ENCODE results near the gene ORC2. TPM values are rescaled to one million over a fixed set of nuclear protein-coding genes. Genes with fewer than 3 reads are reported as not detected.
"Not testable (repeated sequence)": the region's sequence is repeated elsewhere in the genome, so short reads cannot be mapped to it uniquely, and the experiment has no call there.

ORC2 gene
- polyA plus RNA-seq, 4 donors = 8.9 to 25.9 (median 11.4) TPM

GRCh38 chr2:200888704-200889625 is 74.5 kb downstream of the ORC2 start, which contains the start of the genes NIF3L1 and PPIL3:
Gene NIF3L1, plus strand, starts transcription at chr2:200889371. Its CDS starts 2,573 bp downstream, at chr2:200891944.
Gene PPIL3, minus strand, starts transcription at chr2:200889077. Its CDS starts 1,462 bp downstream, at chr2:200887615.
- DNase-seq (peak; percentile 98), FAIRE-seq (no peak)
- Histone ChIP-seq H3K4me1 (ENCODE audit: control insufficient read depth in 3 of 3, insufficient read depth in 2 of 3, low read depth in 1 of 3, low read length in 2 of 3) (peaks cover 0 to 8% (median 4%) of the 10 kb centered on the region in 3 donors), H3K9me3 (ENCODE audit: control insufficient read depth in 2 of 2, insufficient read depth in 1 of 2, low read depth in 1 of 2, low read length in 1 of 2) (no peaks in the 10 kb centered on the region), H3K4me3 (ENCODE audit: low read depth in 1 of 3, low read length in 3 of 3) (peak within 1 kb of the TSS; percentile 60 to 69 (median 68)), H3K27me3 (ENCODE audit: control insufficient read depth in 3 of 3, insufficient read depth in 3 of 3, low read length in 3 of 3) (no peaks in the 10 kb centered on the region), H3K36me3 (ENCODE audit: control insufficient read depth in 3 of 3, insufficient read depth in 2 of 3, low read depth in 1 of 3, low read length in 3 of 3) (peaks cover 0 to 18% (median 0%) of the 10 kb centered on the region in 3 donors), H3K27ac (ENCODE audit: low read depth in 1 of 3, low read length in 2 of 3) (peak within 1 kb of the TSS; percentile 89 to 98 (median 93))
- 0 to 1% (median 0%) methylated on average over 50 of the region's 50 CpGs for WGBS, 3 donors

- not testable (repeated sequence) for H3K4me3 ChIP-seq (ENCODE audit: low read depth in 1 of 3, low read length in 3 of 3); H3K4me1 ChIP-seq (ENCODE audit: control insufficient read depth in 3 of 3, insufficient read depth in 2 of 3, low read depth in 1 of 3, low read length in 2 of 3); H3K9me3 ChIP-seq (ENCODE audit: control insufficient read depth in 2 of 2, insufficient read depth in 1 of 2, low read depth in 1 of 2, low read length in 1 of 2); H3K27ac ChIP-seq (ENCODE audit: low read depth in 1 of 3, low read length in 2 of 3); FAIRE-seq; H3K27me3 ChIP-seq (ENCODE audit: control insufficient read depth in 3 of 3, insufficient read depth in 3 of 3, low read length in 3 of 3); DNase-seq
- H3K36me3 ChIP-seq (ENCODE audit: control insufficient read depth in 3 of 3, insufficient read depth in 2 of 3, low read depth in 1 of 3, low read length in 3 of 3) = peaks cover 5 to 44% (median 8%) of the 10 kb centered on the region in 3 donors
- 91 to 95% (median 91%) methylated on average over 2 of the region's 2 CpGs for WGBS, 3 donors
These were observed 81.7 kb downstream of the ORC2 start for GRCh38 chr2:200881715-200882249.

GRCh38 chr2:200878289-200878880 is 85.1 kb downstream of the ORC2 start:
- Histone ChIP-seq H3K27me3 (ENCODE audit: control insufficient read depth in 3 of 3, insufficient read depth in 3 of 3, low read length in 3 of 3) (no peaks in the 10 kb centered on the region), H3K4me1 (ENCODE audit: control insufficient read depth in 3 of 3, insufficient read depth in 2 of 3, low read depth in 1 of 3, low read length in 2 of 3) (peaks cover 0 to 8% (median 0%) of the 10 kb centered on the region in 3 donors), H3K27ac (ENCODE audit: low read depth in 1 of 3, low read length in 2 of 3) (no peak overlapping the region), H3K36me3 (ENCODE audit: control insufficient read depth in 3 of 3, insufficient read depth in 2 of 3, low read depth in 1 of 3, low read length in 3 of 3) (peaks cover 4 to 45% (median 8%) of the 10 kb centered on the region in 3 donors), H3K4me3 (ENCODE audit: low read depth in 1 of 3, low read length in 3 of 3) (no peak overlapping the region), H3K9me3 (ENCODE audit: control insufficient read depth in 2 of 2, insufficient read depth in 1 of 2, low read depth in 1 of 2, low read length in 1 of 2) (no peaks in the 10 kb centered on the region)
- DNase-seq (no peak), FAIRE-seq (no peak)
- 92 to 98% (median 93%) methylated on average over 2 of the region's 2 CpGs for WGBS, 3 donors

- H3K36me3 ChIP-seq (ENCODE audit: control insufficient read depth in 3 of 3, insufficient read depth in 2 of 3, low read depth in 1 of 3, low read length in 3 of 3) = peaks cover 4 to 42% (median 8%) of the 10 kb centered on the region in 3 donors
- H3K4me1 ChIP-seq (ENCODE audit: control insufficient read depth in 3 of 3, insufficient read depth in 2 of 3, low read depth in 1 of 3, low read length in 2 of 3) = peaks cover 0 to 8% (median 0%) of the 10 kb centered on the region in 3 donors
- FAIRE-seq (no peak), DNase-seq (no peak)
- H3K4me3 ChIP-seq (ENCODE audit: low read depth in 1 of 3, low read length in 3 of 3) = no peak overlapping the region
- no peak overlapping the region for H3K27ac ChIP-seq (ENCODE audit: low read depth in 1 of 3, low read length in 2 of 3)
- no peaks in the 10 kb centered on the region for H3K27me3 ChIP-seq (ENCODE audit: control insufficient read depth in 3 of 3, insufficient read depth in 3 of 3, low read length in 3 of 3)
- H3K9me3 ChIP-seq (ENCODE audit: control insufficient read depth in 2 of 2, insufficient read depth in 1 of 2, low read depth in 1 of 2, low read length in 1 of 2) = no peaks in the 10 kb centered on the region
These were observed 86.0 kb downstream of the ORC2 start for GRCh38 chr2:200877443-200877842.

GRCh38 chr2:200873560-200873959 is 89.9 kb downstream of the ORC2 start:
- peaks cover 2 to 42% (median 2%) of the 10 kb centered on the region in 3 donors for H3K36me3 ChIP-seq (ENCODE audit: control insufficient read depth in 3 of 3, insufficient read depth in 2 of 3, low read depth in 1 of 3, low read length in 3 of 3)
- 95 to 97% (median 97%) methylated on average over 6 of the region's 6 CpGs for whole genome bisulfite sequencing, 3 donors
- no peak for FAIRE-seq

GRCh38 chr2:200871151-200871550 is 92.3 kb downstream of the ORC2 start:
- H3K27ac ChIP-seq (ENCODE audit: low read depth in 1 of 3, low read length in 2 of 3) = no peak overlapping the region
- no peaks in the 10 kb centered on the region for H3K9me3 ChIP-seq (ENCODE audit: control insufficient read depth in 2 of 2, insufficient read depth in 1 of 2, low read depth in 1 of 2, low read length in 1 of 2)
- WGBS, 3 donors = 69 to 82% (median 77%) methylated on average over 3 of the region's 3 CpGs
- no peak overlapping the region for H3K4me3 ChIP-seq (ENCODE audit: low read depth in 1 of 3, low read length in 3 of 3)
- peaks cover 0 to 38% (median 2%) of the 10 kb centered on the region in 3 donors for H3K36me3 ChIP-seq (ENCODE audit: control insufficient read depth in 3 of 3, insufficient read depth in 2 of 3, low read depth in 1 of 3, low read length in 3 of 3)
- no peaks in the 10 kb centered on the region for H3K4me1 ChIP-seq (ENCODE audit: control insufficient read depth in 3 of 3, insufficient read depth in 2 of 3, low read depth in 1 of 3, low read length in 2 of 3)
- H3K27me3 ChIP-seq (ENCODE audit: control insufficient read depth in 3 of 3, insufficient read depth in 3 of 3, low read length in 3 of 3) = no peaks in the 10 kb centered on the region
- FAIRE-seq (no peak), DNase-seq (no peak)

More at GRCh38 chr2:200873560-200873959, 89.9 kb downstream of the ORC2 start:
- Histone ChIP-seq H3K4me3 (ENCODE audit: low read depth in 1 of 3, low read length in 3 of 3) (no peak overlapping the region), H3K27ac (ENCODE audit: low read depth in 1 of 3, low read length in 2 of 3) (no peak overlapping the region), H3K9me3 (ENCODE audit: control insufficient read depth in 2 of 2, insufficient read depth in 1 of 2, low read depth in 1 of 2, low read length in 1 of 2) (no peaks in the 10 kb centered on the region), H3K4me1 (ENCODE audit: control insufficient read depth in 3 of 3, insufficient read depth in 2 of 3, low read depth in 1 of 3, low read length in 2 of 3) (peaks cover 0 to 8% (median 0%) of the 10 kb centered on the region in 3 donors), H3K27me3 (ENCODE audit: control insufficient read depth in 3 of 3, insufficient read depth in 3 of 3, low read length in 3 of 3) (no peaks in the 10 kb centered on the region)
- no peak for DNase-seq

GRCh38 chr2:200869014-200869413 is 94.4 kb downstream of the ORC2 start:
- WGBS, 3 donors = 89 to 97% (median 94%) methylated on average over 2 of the region's 2 CpGs
- no peaks in the 10 kb centered on the region for H3K27me3 ChIP-seq (ENCODE audit: control insufficient read depth in 3 of 3, insufficient read depth in 3 of 3, low read length in 3 of 3)

More at GRCh38 chr2:200869014-200869413, 94.4 kb downstream of the ORC2 start:
- no peak for DNase-seq
- no peaks in the 10 kb centered on the region for H3K9me3 ChIP-seq (ENCODE audit: control insufficient read depth in 2 of 2, insufficient read depth in 1 of 2, low read depth in 1 of 2, low read length in 1 of 2)
- no peaks in the 10 kb centered on the region for H3K4me1 ChIP-seq (ENCODE audit: control insufficient read depth in 3 of 3, insufficient read depth in 2 of 3, low read depth in 1 of 3, low read length in 2 of 3)
- H3K4me3 ChIP-seq (ENCODE audit: low read depth in 1 of 3, low read length in 3 of 3) = no peak overlapping the region
- H3K36me3 ChIP-seq (ENCODE audit: control insufficient read depth in 3 of 3, insufficient read depth in 2 of 3, low read depth in 1 of 3, low read length in 3 of 3) = peaks cover 0 to 28% (median 0%) of the 10 kb centered on the region in 3 donors
- no peak for FAIRE-seq
- H3K27ac ChIP-seq (ENCODE audit: low read depth in 1 of 3, low read length in 2 of 3) = no peak overlapping the region

Data from small intestine (tissue), 7 donors.